Erythroblast (primary cell): Measurements from ENCODE around the gene SETD3.

Source experiments
- GATA1 ChIP-seq: IDR thresholded peaks from 2 replicates; pipeline ENCODE4 v1.6.1; 2011; ENCODE audit warnings: low read depth, mild to moderate bottlenecking, control low read depth, low read length, moderate library complexity
- POLR2A ChIP-seq: IDR thresholded peaks from 2 replicates; pipeline ENCODE4 v1.6.1; 2011; ENCODE audit warnings: mild to moderate bottlenecking, low read length

- TF ChIP-seq POLR2A (no peak), GATA1 (no peak)
These were observed 130.8 kb downstream of the SETD3 start for GRCh38 chr14:99349721-99350495.
